Measurements from ENCODE around the gene BACH2.
"Not testable (repeated sequence)": the region's sequence is repeated elsewhere in the genome, so short reads cannot be mapped to it uniquely, and the experiment has no call there.

Gene BACH2

DNA sequence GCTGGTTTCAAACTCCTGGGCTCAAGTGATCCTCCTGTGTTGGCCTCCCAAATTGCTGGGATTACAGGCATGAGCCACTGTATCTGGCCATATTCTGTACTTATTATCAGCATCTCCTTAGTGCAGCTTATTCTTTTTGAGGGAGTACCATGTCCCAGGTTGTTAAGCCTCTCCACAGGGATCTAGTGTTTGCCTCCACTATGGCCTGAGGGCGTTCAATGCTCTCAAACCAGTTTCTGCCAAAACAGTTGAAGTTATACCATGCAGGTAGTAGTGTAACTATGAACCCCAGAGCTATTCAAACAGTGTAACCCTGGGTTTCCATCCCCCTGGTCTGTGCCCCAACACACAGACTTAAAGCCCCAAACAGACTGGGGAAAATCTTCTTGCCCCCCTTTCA is 81.7 kb downstream of the BACH2 start:
- no peak for DNase-seq (ENCODE audit: low read depth in 2 of 2)

DNA sequence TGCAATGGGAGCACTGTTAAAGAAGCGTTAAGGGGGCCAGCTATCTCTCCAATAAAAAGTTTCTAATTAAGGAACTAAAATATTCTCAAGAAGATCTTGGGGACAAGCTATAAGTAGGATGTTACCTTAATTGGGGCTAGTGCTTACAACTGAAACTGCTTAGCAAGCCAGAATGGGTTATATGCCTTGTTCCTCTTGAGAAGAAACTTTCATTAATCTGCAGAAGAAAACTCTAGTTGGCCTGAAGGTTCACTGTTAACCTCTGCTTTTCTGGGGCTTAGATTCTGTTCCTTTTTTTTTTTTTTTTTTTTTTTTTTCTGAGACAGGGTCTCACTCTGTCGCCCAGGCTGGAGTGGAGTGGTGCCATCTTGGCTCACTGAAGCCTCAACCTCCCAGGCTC is 82.2 kb downstream of the BACH2 start:
- DNase-seq (ENCODE audit: low read depth in 2 of 2): no peak

DNA sequence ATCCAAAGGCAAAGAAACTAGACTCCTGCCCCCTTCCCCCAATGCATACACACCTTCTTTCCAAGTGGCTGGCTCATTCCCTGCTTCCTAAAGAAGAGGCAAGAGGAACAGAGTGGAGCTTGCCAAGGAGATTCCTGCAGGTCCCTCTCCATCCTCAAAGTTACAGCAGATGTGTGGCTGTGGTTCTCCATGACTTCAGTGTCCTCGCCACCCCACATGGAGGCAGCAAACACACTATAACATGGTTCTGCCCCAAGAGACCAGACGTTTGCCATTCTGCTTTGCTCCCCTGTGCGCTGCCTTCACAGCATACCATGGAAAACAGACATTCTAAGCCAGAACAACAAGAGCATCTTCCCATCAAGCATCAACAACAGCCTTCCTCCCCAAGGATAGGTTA is 84.4 kb downstream of the BACH2 start:
- DNase-seq (ENCODE audit: low read depth in 2 of 2): no peak

DNA sequence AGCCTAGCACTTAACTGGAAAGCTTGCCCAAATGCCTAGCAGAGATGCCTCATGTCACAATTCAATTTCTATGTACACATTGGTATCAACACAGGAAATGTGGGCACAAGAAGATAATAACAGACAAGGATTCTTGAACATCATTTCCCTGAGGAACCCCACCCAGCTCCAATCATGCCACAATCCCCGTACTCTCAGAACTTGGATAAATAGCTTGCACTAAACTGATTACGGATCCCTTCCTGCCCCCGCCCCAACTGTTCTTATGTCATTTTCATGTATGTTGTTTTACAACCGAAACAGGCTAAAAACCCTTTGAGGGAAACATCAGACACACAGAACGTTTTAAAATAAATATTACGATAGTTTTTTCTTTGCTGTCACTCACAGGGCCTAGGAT is 87.1 kb downstream of the BACH2 start:
- DNase-seq (ENCODE audit: low read depth in 2 of 2): no peak

DNA sequence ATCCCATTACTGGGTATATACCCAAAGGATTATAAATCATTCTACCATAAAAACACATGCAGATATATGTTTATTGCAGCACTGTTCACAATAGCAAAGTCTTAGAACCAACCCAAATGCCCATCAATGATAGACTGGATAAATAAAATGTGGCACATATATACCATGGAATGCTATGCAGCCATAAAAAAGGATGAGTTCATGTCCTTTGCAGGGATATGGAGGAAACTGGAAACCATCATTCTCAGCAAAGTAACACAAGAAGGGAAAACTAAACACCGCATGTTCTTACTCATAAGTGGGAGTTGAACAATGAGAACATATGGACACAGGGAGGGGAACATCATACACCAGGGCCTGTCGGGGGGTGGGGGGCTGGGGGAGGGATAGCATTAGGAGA is 88.0 kb downstream of the BACH2 start:
- DNase-seq (ENCODE audit: low read depth in 2 of 2): not testable (repeated sequence)

DNA sequence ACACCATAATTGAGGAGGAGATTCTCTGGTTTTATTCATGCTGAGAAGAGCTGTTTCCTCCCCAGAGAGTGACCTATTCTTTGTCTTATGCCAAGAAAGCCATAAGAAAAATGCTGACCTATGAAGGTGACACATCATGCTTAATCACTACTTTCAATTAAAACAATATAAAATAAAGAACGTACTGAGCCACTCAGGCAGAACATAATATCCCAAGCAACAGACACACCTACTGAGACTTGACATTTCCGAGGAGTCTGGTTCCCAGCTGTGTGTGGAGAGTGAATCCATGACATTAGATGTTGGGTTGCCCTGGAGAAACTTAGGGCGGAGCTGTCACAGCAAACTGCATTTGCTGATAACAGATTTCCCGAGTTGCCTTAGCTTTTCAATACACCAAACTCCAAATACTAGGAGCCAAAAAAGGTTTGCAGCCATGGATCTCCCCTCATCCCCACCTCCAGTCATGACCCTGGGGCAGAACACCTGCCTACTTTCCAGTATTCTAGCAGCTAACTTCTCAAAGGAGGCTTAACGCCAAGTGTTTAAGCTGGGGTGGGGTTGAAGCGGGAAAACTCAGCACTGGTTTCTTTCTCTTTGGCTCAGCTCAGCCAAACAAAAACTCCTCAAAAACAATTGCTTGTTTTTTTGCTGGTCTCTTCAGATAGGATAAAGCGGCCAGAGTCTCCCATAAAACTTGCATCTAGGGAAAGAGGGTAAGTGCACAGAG is 92.2 kb downstream of the BACH2 start:
- no peak for DNase-seq (ENCODE audit: low read depth in 2 of 2)

DNA sequence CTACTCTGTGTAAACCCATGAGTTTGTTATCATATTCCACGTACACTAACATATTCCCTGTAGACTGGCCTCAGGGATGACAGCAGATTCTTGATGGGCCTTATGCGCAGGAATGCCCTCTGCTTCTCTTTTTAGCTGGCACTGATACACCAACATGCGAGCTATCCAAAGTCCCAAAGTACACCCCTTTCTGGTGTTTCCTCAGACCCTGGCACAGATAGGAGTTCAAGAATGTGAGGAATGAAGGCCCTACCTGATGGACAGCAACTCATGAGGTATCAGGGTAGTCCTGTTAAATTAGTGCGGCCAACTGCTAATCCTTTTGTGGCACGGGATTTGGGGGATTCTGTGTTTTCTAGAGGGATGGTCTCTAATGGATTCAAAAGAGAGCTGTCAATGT is 93.0 kb downstream of the BACH2 start:
- no peak for DNase-seq (ENCODE audit: low read depth in 2 of 2)

DNA sequence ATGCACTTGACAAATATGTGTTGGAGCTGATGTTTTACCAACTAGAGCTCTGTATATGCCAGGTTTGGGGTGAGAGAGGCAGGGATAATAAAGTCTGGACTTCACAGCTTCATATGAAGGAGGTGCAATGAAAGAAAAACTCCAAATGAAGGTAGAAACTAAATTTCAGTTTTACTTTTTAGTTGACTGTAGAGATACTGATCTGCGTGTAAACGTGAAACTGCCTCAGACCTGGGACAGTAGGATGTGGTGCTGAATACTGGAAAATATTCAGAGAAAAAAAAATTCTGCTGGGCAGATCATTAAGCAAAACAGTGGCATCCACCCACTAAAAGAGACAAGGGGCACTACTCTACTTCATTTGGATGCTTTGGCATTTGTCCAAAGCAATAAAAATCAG is 94.5 kb downstream of the BACH2 start:
- DNase-seq (ENCODE audit: low read depth in 2 of 2): no peak

DNA sequence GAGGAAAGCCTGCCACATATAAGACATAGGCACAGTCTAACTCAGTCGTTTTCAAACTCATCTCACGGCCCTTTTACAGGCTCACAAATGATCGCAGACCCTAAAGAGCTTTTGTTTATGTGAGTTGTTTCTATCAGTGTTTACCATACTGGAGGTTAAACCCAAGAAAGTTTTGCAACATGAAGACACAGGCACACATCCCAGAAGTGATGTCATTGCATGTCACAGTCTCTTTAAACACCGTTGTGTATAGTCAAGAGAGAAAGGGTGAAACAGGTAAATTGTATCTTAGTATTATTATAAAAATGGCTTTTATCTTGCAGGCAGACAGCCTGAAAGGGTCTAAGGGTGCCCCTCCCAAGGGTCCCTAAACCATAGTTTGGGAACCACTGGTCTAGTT is 96.7 kb downstream of the BACH2 start:
- no peak for DNase-seq (ENCODE audit: low read depth in 2 of 2)

DNA sequence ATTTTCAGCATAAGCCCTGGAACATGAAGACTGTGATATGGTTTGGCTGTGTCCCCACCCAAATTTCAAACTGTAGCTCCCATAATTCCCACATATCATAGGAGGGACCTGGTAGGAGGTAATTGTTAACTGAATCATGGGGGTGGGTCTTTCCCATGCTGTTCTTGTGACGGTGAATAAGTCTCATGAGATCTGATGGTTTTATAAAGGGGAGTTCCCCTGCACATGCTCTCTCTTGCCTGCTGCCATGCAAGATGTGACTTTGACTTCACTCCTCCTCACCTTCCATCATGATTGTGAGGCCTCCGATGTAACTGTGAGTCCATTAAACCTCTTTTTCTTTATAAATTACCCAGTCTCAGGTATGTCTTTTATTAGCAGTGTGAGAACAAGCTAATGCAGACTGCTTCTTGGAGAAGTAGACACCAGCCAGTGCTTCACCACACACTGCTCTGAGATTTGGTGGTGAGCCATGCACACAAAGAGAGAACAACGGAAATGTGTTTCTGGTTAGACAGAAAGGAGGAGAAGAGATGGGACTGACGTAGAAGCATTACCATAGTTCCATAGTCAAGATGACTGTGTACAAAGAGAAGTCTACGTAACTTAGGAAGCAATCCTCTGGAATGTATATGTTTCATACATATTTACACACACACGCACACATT is 97.8 kb downstream of the BACH2 start:
- DNase-seq (ENCODE audit: low read depth in 2 of 2): no peak

DNA sequence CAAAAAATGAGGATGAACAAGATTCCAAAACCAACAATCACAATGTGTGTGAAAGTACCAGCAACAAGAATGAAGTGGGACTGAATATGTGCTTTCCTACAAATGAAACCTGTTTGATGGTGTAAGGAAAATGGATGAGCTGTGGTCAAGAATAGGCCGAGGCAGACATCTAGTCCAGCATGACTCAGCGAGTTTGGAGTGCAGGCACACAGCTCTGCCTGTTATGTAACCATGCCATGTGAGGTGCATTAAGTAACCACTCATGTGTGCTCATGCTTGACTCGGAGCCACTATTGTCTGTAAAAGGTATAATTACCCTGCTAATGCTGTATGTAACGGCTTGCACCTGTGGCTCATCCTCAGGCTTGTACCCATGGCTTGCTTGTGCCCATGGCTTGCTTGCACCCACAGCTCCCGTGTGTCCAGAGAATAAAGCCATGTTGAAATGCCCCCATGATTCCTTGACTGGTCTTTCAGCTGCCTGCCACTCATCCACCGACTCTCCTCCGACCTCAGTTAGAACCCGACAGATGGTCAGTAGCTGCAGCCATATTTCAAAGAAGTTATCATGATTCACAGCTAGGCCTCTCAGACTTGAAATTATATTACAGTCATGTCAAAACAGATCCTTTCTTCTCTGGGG is 98.7 kb downstream of the BACH2 start:
- DNase-seq (ENCODE audit: low read depth in 2 of 2): no peak

DNA sequence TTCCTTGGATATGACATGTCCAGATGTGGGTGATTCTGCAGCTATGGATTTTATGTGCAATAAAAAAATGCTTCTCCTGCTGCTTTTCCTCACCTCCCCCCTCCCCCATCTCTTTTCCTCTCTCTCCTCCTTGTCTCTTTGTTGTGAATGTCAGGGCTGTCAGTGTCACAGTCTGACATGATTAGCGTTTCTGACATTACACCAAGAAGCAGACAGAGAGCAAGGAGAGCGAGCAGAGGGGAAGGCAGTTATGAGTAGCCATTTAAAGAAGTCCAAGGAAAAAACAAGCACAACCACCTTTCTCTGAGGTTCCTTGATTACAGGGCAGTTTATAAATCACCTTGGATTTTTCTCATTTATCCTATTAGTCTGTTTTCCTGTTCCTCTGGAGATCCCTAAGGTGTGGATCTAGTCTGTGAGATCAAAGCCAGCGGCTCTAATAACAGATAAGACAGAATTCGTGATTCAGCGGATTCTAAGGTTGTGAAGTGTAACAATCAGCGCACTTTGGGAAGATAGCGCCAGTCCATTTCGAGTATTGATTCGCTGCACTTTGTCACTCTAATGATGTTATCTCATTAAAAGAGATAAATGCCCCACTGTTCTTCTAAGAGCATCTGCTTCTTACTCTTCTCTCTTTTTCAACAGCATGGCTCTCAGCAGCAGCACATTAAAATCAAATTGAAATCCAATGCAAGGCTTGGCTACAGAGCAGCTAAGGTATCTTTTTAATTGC is 101.4 kb downstream of the BACH2 start:
- no peak for DNase-seq (ENCODE audit: low read depth in 2 of 2)

DNA sequence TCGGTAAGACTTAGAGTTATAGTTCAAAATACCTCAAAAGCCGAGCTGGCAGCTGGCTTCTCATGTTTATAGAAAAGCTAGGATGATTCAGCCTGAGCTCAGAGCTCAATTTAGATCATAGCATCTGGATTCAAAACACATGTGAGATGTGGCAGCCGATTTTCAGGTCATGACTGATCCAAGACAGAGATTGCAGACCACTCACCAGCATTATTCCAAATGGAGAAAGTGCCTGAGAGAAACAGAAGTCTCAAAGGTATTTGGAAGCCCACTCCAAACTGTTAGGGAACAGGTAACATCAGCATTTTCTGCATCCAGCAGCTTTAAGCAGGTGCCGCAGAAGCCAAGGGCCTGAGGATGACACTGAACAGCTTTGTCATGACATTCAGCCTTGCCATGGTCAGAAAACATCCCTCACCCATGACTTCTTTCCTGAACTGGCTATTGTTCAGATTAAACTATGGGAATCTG is 102.2 kb downstream of the BACH2 start:
- DNase-seq (ENCODE audit: low read depth in 2 of 2): no peak

DNA sequence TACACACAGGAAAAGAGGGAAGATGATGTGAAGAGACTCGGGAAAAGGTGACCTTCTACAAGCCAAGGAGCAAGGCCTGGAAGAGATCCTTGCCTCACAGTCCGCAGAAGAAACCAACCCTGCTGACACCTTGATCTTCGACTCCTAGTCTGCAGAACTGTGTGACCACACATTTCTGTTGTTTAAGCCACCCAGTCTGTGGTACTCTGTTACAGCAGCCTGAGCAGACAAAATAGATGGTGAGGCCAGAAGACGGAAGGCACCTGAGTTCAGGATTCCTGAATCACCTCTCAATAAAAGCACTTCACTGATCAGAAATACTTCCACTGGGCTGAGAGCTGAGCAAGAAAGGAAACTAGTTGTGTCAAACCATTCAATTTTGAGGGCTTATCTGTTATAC is 103.3 kb downstream of the BACH2 start:
- no peak for DNase-seq (ENCODE audit: low read depth in 2 of 2)

DNA sequence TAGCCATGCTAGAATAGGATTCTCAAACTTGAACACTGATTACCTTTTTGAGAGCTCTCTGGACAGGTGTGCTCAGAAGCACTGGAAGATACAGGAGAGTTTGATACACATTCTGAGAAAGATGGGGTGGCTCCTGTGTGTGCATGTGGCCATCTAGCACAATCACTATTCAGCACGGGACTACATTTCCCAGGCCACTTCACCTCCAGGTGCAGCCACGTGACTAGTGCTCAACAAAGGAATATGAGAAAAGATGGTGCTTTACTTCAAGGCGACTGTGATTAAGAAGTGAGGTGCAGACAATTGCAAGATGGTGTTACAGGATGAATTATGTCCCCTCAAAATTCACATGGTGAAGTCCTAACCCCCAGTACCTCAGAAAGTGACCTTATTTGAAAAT is 103.8 kb downstream of the BACH2 start:
- no peak for DNase-seq (ENCODE audit: low read depth in 2 of 2)

DNA sequence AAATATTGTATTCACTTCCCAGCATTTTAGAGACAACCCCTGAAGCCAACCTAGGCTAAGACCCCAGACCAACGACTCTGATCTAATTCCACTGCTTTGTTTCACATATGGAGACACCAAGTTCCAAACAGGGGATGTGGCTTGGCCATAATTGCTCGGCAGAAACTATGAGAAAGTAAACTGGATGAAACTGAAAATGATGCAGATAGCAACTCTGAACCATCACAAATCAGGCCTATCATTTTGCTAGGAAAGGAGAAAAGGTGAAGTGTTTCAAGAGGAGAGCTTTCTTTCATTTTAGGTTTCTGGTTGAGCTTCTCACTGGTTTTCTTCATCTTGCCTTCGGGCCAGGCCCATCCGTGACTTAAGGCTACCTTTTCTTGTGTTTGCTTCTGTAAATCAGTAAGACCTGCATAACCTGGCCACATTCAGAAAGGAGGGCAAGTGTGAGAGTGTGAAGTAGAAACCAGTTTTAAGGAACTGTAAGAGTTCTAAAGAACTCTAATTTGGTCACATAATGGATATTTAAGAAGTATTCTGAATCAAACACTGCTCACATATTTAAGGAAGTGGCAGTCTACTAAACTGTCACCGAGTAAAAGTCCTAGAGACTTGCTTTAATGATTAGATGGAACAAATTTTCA is 105.8 kb downstream of the BACH2 start:
- DNase-seq (ENCODE audit: low read depth in 2 of 2): no peak

DNA sequence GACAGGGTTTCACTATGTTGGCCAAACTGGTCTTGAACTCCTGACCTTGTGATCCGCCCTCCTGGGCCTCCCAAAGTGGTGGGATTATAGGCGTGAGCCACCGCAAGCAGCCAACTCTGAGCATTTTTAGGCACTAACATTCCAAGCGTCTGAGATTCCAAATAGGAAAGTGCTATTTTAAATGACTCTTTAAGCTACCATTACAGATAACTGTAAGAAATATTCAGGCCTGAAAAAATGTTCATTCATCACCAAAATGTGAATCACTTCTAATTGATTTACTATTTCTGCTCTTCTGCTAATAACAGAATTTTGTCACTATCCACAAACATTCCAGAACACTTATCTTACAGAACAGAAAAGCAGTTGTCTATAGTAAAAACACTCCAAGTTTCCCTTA is 106.5 kb downstream of the BACH2 start:
- DNase-seq (ENCODE audit: low read depth in 2 of 2): no peak

DNA sequence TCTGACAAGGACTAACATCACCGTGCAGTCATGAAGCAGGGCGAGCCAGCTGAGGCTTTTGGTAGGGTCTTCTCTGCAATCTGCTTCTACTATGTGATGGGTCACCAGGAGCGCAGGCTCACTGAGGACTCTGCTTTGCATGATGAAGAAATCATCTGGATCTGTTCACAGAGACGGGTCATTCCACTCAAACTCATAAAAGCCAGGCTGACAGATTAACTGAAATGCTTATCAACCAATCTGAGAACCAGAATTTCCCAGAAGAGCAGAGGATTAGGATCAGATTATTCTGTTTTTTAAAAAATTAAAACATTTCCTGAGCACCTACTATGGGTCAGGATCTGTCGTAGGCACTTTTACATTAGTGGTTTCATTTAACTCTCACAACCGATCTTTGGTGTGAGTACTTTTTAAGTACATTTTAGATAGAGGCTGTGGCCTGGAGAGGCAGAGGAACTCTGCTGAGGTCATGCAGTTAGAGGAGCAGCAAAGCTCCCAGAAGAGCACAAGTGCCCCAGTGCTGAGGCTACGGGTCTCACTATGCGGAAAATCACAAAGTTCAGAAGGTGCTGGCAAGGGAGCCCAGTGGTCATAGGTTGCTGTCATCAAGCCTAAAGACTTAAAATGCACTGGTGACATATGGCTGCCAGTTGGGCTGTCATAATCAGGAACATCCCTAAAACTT is 109.1 kb downstream of the BACH2 start:
- no peak for DNase-seq (ENCODE audit: low read depth in 2 of 2)

DNA sequence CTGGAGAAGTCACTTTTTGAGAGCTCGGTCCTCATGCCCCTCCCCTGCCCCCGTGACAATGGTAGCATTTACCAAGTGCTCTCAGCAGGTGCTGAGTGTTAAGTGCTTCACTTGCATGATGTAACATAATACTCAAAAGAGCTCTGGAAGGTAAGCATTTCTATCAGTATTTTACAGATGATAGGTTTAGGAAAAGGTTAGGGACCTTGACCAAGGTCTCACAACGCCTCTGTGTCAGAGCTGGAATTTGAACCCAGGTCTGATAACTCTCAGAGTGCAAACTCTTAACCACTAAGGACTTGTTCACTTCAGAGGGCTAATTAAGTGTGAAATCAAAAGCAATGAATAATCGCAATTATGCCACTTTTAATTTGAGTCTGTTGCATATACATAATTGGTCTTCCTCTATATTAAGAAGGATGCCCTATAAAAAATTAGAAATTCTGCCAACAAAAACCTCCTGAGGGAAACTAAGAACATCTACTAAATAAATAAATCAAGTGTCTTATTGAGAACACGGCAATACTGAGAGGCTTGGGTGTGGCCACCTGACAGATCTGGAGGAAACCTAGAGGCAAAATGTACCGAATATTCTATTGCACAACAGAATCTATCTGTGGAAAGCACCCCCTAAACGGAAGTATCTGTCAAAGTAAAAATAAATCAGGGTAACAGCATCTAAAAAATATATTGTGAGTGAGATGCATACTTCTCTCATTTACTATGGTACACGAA is 109.8 kb downstream of the BACH2 start:
- no peak for DNase-seq (ENCODE audit: low read depth in 2 of 2)

DNA sequence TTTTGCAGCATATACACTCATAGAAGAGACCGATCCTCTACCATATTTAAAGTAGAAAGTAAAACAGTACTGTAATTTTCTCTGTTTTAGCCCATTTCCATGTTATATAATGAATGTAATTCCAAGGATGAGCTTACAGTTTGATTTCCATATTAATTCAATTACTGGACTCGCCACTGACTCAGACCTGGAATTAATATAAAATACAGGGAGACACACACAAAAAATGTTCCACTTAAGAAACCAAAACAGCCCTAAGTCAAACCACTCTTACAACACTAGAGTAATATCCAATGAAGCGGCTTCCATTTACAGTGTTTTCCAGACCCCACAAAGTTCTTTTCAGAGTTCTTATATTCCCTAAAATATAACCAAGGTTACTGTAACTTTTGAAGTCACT is 110.6 kb downstream of the BACH2 start:
- DNase-seq (ENCODE audit: low read depth in 2 of 2): no peak
